Thyroid gland (tissue), 4 donors: Measurements from ENCODE around the gene EMILIN1.

Source experiments
- POLR2A ChIP-seq, 2 donors: fragments of 450-650 bp; IDR thresholded peaks; one replicate each; pipeline ENCODE4 v1.6.1; 2017; ENCODE audit warnings: antibody characterized with exemption in 2 of 2, mild to moderate bottlenecking in 2 of 2, moderate library complexity in 1 of 2
- TF ChIP-seq, protein P1 (sequence below), 6 experiments: fragments of 200-600 bp in 3 of 6; fragments of 450-650 bp in 3 of 6; sonication (generic) in 3 of 6; IDR thresholded peaks; one replicate each; pipeline ENCODE4 v1.5.1; 2016 to 2019; ENCODE audit warnings: antibody characterized with exemption in 6 of 6, mild to moderate bottlenecking in 2 of 6, inconsistent platforms in 1 of 6, moderate library complexity in 1 of 6

DNA sequence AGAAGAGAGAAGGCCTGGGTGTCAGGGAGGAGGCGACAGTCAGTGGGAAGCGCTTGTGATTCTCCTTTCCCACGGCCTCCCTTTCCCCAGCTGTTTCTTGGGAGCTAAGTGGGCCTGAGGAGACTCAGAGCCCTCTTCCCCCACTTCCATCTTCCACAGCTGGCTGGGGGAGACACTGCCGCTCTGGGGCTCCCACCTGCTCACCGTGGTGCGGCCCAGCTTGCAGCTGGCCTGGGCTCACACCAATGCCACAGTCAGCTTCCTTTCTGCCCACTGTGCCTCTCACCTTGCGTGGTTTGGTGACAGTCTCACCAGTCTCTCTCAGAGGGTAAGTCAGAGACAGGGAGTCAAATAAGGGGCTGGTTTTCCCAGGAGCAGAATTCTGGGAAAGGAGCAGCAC is 38.5 kb upstream of the EMILIN1 start:
- TF ChIP-seq, protein P1, sequence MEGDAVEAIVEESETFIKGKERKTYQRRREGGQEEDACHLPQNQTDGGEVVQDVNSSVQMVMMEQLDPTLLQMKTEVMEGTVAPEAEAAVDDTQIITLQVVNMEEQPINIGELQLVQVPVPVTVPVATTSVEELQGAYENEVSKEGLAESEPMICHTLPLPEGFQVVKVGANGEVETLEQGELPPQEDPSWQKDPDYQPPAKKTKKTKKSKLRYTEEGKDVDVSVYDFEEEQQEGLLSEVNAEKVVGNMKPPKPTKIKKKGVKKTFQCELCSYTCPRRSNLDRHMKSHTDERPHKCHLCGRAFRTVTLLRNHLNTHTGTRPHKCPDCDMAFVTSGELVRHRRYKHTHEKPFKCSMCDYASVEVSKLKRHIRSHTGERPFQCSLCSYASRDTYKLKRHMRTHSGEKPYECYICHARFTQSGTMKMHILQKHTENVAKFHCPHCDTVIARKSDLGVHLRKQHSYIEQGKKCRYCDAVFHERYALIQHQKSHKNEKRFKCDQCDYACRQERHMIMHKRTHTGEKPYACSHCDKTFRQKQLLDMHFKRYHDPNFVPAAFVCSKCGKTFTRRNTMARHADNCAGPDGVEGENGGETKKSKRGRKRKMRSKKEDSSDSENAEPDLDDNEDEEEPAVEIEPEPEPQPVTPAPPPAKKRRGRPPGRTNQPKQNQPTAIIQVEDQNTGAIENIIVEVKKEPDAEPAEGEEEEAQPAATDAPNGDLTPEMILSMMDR (IDR thresholded peaks at IDR 0.05) = no peak
- TF ChIP-seq POLR2A (IDR thresholded peaks at IDR 0.05) = no peak
